ENCODE results near the gene NOS3. TPM values are rescaled to one million over a fixed set of nuclear protein-coding genes. Genes with fewer than 3 reads are reported as not detected.

Gene NOS3
- total and polyA plus RNA-seq, 9 of the 15 experiments (the other 6 are each of a cell fraction or from before 2014, with no cell fraction given), result 1.1 to 121 (median 23.6) TPM

GRCh38 chr7:151028131-151028947 lies 37.5 kb downstream of the NOS3 start, which contains the start of gene ABCB8 (continued):
- TF ChIP-seq MAZ (CRISPR knock-in tag; conservative IDR thresholded peaks at IDR 0.05 in 1 of 2, IDR thresholded peaks at IDR 0.05 in 1 of 2) (peak; percentile 93 to 95), TCF7L2 (IDR thresholded peaks at IDR 0.05; ENCODE audit: low read depth, low read length) (no peak), SMARCA4 (IDR thresholded peaks at IDR 0.05) (peak; percentile 65), SPI1 (IDR thresholded peaks at IDR 0.05; ENCODE audit: borderline replicate concordance, low read depth, low read length) (peak; percentile 75; the same call in 1 of the 2 replicates), BACH1 (tag; IDR thresholded peaks at IDR 0.05) (0 out of 2 replicates have a peak, but pooled peaks have one; percentile 1), ZNF780A (CRISPR knock-in tag; IDR thresholded peaks at IDR 0.05) (no peak), ZFP1 (CRISPR knock-in tag; IDR thresholded peaks at IDR 0.05) (0 out of 2 replicates have a peak, but pooled peaks have one; percentile 47), HOMEZ (CRISPR knock-in tag; IDR thresholded peaks at IDR 0.05) (0 out of 2 replicates have a peak, but pooled peaks have one; percentile 34), MLX (CRISPR knock-in tag; conservative IDR thresholded peaks at IDR 0.05) (no peak), JUND (IDR thresholded peaks at IDR 0.05; ENCODE audit: borderline replicate concordance, low read depth, low read length) (peak; percentile 82), JUND (tag; IDR thresholded peaks at IDR 0.05; ENCODE audit: borderline replicate concordance, low read depth, low read length) (peak; percentile 65; the same call in 2 of the 3 replicates), POLR2G (IDR thresholded peaks at IDR 0.05; ENCODE audit: low read depth, low read length) (peak; percentile 95), TCFL5 (CRISPR knock-in tag; conservative IDR thresholded peaks at IDR 0.05) (no peak), DLX4 (CRISPR knock-in tag; IDR thresholded peaks at IDR 0.05) (no peak), HBP1 (CRISPR knock-in tag; IDR thresholded peaks at IDR 0.05) (peak; percentile 83; the same call in 1 of the 2 replicates), TBP (optimal IDR thresholded peaks at IDR 0.05; ENCODE audit: low read depth, low read length) (peak; percentile 84), MAFG (tag; conservative IDR thresholded peaks at IDR 0.05) (peak; percentile 43), RBBP5 (IDR thresholded peaks at IDR 0.05; ENCODE audit: borderline replicate concordance, insufficient read depth, low read length, poor library complexity, severe bottlenecking) (peak; percentile 75)
- TF ChIP-seq, protein P1, sequence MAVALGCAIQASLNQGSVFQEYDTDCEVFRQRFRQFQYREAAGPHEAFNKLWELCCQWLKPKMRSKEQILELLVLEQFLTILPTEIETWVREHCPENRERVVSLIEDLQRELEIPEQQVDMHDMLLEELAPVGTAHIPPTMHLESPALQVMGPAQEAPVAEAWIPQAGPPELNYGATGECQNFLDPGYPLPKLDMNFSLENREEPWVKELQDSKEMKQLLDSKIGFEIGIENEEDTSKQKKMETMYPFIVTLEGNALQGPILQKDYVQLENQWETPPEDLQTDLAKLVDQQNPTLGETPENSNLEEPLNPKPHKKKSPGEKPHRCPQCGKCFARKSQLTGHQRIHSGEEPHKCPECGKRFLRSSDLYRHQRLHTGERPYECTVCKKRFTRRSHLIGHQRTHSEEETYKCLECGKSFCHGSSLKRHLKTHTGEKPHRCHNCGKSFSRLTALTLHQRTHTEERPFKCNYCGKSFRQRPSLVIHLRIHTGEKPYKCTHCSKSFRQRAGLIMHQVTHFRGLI (CRISPR knock-in tag; IDR thresholded peaks at IDR 0.05), result peak; percentile 27; the same call in 1 of the 2 replicates
- TF ChIP-seq, protein P2, sequence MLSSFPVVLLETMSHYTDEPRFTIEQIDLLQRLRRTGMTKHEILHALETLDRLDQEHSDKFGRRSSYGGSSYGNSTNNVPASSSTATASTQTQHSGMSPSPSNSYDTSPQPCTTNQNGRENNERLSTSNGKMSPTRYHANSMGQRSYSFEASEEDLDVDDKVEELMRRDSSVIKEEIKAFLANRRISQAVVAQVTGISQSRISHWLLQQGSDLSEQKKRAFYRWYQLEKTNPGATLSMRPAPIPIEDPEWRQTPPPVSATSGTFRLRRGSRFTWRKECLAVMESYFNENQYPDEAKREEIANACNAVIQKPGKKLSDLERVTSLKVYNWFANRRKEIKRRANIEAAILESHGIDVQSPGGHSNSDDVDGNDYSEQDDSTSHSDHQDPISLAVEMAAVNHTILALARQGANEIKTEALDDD (IDR thresholded peaks at IDR 0.05), result no peak

Measured in K562 (cell line).